A204.1 (cell line): Measurements from ENCODE around the gene SUSD6.

ENCODE experiments used
- FAIRE-seq: peaks from 2 replicates; lab custom pipeline; 2012; peaks lifted over from hg19 to GRCh38; lab: Jason Lieb, UNC

Gene SUSD6

DNA sequence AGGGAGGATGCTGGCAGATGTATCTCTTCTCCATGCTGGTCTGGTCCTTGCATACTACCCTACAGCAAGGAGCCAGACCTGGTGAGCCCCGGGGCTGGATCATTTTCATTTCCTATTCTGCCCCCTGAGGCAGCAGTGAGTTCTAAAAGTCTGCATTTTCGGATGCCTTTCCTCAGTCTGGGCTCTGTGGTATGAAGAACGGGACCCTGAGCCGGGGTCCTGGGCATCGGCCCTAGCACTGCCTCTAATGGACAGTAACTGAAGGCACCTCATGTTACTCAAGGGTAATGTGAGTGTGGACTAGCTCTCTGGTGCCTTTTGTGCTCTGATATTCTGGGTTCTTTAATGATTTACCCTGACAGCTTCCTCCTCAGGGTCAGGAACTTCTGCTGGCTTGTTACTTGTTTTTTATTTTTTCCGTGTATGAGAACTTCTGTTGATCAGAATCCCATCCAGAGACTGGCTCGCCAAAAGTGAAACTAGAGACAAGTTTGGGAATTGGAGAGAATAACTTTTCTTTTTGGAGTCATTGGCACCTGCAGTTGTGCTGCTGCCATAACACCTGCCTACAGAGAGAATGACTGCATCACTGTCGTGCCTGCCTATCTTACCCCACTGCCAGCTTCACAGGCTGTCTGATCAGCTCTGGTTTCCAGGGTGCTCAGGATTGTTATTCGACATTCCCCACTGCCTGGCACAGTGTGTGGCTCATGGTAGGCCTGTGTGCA, 62.3 kb downstream of the SUSD6 start:
- FAIRE-seq, result no peak

DNA sequence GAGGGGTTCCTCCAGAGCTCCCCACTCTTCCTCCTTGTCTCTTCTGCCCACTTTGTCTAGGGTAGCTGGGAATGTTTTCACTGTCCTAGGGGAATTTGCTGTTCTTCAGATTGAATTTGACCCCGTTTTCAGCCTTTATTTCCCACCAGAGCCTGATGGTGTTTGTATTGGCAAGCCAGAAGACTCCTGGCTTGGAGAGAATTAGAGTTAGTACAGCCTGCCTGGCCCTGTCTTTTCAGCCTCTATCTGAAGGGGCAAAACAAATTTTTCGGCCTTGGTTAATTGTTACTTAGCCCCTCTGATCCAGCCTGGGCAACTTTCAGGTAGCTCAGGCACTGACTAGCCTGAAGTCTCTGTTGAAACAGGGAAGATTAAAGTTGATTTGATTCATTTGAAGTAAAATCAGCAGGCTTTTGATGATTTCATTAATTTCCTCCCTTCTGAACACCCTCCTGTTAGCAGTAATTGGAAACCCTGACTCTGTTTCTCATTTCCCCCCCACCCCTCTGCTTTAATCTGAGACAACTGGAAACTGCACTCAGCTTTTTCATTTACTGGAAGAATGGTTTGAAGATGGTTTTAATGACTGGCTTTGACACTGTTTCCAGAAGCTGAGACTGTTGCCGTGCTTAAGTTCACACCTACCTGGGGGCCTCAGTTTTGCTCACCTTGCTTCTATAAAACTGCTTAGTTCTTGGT, 63.3 kb downstream of the SUSD6 start:
- no peak for FAIRE-seq

DNA sequence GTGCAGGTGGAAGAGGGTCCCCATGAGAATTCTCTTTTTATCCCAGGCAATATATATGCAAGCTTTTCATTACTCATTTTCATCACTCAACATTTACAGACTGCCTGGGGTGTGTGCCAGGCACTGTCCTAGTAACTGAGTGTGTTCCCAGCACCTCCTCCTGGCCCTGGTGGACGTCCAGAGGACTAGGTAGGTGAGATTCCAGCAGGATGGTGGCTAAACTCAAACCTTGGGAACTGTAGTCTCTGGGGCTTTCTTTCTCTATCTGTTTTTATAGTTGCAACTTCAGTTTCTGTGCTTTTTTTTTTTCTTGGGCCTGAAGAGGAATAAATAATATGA, 63.8 kb downstream of the SUSD6 start:
- FAIRE-seq, result no peak

- no peak for FAIRE-seq
Measured at GRCh38 chr14:69675877-69676416, 64.6 kb downstream of the SUSD6 start.

DNA sequence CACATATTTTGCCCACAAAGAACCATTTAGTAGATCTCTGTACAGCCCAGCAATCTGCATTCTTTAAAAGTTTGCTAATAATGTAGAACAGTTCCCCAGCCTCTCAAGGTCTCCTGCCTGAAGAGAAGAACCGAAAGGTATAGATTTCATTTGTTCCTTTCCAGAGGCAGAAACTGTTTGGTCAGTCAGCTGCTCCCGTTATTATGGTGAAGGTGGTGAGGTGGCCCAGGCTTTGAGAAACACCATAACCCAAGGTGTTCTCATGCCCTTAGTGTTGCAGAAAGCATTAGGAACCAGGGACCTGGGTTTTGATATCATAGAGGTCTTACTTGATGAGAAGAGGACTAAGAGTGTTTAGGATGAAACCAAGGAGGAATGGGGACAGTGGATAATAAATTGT, 65.3 kb downstream of the SUSD6 start:
- no peak for FAIRE-seq

GRCh38 chr14:69680297-69680696, 68.9 kb downstream of the SUSD6 start:
- FAIRE-seq, result no peak

- no peak for FAIRE-seq
Measured at GRCh38 chr14:69682136-69682535, 70.7 kb downstream of the SUSD6 start.

GRCh38 chr14:69682621-69683263, 71.3 kb downstream of the SUSD6 start:
- no peak for FAIRE-seq

DNA sequence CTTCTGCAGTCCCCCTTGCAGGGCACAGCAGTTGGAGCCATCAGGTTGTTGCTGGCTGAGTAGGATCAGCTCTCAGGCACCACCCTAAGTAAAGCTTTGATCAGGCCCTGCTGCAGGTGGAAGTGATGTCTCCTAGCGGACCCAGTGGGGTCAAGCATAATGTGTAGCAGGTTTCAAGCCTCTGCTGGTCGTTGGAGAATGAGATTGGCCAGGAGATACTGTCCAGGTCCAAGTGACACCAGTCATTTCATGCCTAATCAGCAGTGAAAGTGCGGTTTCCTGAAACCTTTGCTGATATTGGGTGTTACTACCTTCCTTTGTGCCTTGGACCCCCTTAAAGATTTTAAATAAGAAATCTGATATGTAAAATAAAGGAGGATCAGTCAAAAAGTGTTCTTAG, 72.6 kb downstream of the SUSD6 start:
- FAIRE-seq, result no peak

DNA sequence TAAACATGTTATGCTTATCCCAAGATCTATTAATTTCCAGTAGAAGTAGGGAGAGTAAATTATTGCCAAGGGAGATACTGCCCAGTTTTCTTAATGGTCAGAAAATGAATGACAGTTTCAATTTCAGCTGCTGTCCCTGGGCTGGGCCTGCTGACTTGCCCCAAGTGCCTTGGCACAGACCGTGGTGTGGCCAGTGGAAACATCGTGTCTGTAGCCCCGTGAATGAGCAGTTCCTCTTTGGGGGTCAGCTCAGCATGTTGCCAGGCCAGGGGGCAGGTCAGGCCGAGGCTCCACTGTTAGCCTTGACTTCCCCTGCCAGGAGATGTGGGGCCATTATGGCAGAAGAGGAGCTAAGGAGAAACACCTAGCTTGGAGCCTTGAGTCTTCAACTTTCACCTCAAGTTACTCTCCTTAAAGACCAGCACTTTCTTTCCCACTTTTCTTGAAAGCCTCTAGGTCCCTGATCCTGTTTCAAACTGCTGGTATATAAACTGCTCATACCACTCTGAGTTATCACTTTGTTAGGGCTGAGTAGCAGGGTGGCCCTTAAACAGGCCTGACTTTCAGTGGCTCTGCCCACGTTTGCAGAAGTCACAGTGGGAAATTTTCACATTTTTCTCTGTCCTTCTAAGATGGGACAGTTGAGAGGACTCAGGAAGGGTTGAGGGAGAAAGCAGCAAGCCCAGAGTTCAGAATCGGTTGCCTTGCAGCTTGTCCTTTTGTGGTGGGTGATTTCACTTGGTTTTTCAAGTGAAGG, 73.2 kb downstream of the SUSD6 start:
- no peak for FAIRE-seq

DNA sequence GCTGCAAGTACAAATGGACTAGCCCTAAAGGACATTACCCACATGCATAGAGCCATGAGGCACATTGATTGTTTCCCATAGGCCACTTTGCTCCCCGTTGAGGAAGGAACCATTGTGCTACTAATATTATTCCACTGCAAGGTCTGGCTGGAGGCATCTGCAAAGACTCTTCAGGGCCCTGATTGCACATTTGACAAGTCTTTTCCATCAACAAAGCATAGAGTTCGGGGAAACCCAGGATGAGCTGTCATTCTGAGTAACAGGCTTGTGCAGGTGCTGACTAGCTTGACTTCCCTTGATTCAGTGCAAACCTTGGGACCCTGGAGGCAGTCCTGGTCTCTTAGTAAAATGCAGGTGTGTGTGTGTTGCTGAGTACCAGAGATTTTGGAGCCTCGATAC, 73.8 kb downstream of the SUSD6 start:
- FAIRE-seq, result no peak

DNA sequence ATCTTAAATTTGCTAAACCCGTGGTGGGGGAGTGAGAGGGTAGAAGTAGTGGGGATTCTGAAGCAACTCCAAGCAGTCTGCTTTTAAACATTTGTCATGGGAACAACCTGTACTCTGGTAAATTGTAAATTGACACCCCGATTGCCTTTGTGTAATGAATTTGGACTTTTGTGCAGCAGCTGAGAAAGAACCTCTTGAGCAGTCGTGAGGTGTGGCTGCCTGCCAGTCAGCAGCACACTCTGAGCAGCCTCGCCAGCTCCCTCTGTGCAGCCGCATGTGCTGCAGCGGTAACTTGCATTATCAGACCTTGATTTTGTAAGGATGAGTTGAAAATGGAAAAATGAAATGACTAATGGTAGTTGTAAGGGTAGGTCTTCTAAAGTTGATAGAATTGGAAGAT, 74.3 kb downstream of the SUSD6 start:
- no peak for FAIRE-seq

DNA sequence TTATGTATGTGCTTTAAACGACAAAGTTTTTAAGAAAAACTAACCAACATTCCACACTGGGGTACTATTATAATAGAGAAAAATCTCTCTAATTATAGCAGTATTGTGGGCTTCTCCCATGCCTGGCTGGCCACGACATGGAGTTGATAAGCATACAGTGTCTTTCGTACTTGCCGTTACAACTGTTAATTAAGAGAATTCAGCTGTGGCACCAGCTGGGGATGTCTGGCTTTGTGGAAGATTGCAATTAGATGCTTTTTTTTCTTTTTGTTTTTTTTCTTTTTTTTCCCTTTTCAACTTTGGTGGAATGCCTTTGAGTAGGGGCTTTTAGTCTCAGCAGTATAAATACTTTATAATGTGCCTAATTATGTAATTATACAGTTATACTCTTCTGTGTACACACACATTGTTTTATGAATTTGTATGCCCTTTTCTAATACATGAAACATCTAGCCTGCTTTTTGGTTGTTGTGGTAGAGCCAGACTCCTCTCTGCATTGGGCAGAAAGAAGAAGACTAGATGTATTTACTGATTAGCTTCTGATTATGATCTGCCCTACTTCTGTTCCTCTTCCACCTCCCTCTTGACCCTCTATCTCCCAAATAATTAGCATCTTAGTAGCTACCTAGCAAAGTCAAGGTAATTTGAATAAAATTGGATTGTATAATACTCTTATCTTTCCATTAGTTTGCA, 76.4 kb downstream of the SUSD6 start:
- FAIRE-seq, result no peak

DNA sequence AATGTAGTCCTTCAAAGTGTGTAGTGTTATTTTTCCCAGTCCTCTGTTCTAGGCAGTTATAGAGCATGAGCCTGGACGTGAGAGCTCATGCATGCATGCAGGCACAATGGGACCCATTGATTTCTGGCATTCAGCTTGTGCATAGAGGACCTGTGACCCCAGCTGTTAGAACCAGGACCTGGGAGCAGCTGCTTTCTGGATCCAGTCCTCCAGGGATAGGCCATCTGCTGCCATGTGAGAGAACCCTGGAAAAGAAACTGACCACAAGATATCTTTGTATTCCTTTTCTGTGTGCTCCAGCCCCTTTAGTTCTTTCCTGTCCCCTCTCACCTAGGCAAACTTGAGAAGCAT, 76.9 kb downstream of the SUSD6 start:
- FAIRE-seq, result no peak

- FAIRE-seq, result no peak
Measured at GRCh38 chr14:69690042-69690441, 78.6 kb downstream of the SUSD6 start.

GRCh38 chr14:69692594-69692993, 81.2 kb downstream of the SUSD6 start:
- no peak for FAIRE-seq

GRCh38 chr14:69693145-69693544, 81.7 kb downstream of the SUSD6 start:
- FAIRE-seq, result no peak

DNA sequence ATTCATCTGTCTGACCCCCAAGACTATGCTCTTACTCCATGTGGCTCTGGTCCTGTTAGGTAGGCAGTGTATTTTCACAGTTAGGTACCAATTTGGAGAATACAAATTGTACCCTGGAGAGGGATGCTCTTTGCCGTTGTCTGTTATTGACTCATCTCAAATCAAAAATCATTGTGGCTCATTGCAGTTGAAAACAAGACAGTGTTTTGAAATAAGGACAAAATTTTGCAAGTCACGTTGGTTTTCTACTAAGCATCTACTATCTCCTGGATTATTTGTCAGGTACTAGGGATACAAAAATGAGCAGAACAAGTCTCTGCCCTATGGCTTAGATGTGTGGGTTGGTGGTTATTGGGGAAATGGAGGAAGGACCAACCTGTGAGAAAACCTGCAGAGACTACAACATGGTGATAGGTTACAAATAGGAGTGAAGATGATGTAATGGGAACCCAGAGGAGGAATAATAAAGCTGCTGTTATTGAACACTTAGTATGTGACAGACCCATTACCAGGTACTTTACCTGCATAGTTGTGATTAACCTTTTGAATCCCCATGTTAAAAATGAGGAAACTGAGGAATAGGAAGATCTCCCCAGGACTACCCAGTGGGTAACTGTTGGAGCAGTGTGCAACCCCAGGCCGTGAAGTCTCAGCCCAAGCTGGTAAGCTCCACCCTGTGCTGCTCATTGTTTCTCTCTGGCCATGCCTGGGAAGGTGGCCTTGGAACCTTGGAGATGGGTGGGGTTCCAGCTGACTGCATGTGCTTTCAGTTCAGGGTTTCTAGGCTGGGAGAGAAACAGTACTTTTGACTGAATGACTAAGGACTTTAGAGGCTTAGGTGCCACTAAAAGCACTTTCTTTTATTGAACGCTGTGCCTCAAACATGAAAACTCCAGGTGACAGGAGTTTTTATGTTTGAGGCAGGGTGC, 82.7 kb downstream of the SUSD6 start:
- no peak for FAIRE-seq

GRCh38 chr14:69694730-69695281, 83.4 kb downstream of the SUSD6 start:
- no peak for FAIRE-seq

DNA sequence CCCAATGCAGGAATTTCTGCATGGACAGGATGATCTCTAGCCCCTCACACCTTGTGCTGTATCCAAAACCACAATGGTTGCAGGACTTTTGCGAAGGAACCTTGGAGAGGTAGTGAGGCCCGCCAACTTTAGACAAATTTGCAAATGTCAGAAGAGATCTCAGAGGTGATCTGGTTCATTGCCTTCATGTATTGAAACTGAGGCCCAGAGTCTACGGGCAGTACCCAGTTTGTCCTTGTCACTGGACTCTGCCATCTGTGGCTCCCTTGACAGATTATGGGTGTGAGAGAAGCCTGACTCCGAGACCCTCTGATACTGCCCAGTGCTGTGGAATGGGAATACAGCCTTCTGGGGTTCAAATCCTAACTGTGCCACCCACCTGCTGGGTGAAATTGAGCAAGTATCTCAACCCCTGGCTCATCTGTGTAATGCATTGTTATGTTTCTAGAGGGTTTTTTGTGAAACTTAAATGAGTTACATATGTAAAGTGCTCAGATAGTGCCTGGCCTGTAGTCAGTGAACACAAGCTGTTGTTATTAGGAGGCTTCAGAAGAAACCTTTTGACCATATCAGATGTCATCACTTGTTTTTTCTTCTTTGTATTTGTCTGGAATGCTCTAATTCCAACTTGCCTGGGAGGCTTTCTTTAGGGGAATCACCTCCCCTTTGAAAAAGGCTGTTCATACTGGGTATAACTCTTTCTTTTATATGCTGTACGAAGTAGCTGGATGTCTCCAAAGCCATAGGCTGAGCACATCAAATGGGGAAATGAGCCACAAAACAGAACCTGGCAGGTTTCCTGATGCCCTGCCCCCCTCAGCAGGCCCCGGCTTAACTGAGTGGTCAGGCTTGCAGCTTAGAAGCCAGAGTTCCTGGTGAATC, 84.2 kb downstream of the SUSD6 start:
- no peak for FAIRE-seq
